Muscle of back (tissue), 11 donors: ENCODE data around the gene NTHL1. TPM values are rescaled to one million over a fixed set of nuclear protein-coding genes. Genes with fewer than 3 reads are reported as not detected.

Experiments used
- DNase-seq, 3 donors: peaks; one replicate each; pipeline versions ENCODE4 v3.0.0 to v3.0.0-alpha.2; 2013
- polyA plus RNA-seq, 10 donors: library from polyadenylated mRNA; unstranded; fragments of 120-200 nt; gene quantifications; one replicate each; pipeline ENCODE4 v1.2.1, GENCODE V29; 2013; ENCODE audit not compliant: insufficient read length in 10 of 10

NTHL1 gene
- polyA plus RNA-seq, 10 donors, result 7.4 to 16.9 (median 10.3) TPM

DNA sequence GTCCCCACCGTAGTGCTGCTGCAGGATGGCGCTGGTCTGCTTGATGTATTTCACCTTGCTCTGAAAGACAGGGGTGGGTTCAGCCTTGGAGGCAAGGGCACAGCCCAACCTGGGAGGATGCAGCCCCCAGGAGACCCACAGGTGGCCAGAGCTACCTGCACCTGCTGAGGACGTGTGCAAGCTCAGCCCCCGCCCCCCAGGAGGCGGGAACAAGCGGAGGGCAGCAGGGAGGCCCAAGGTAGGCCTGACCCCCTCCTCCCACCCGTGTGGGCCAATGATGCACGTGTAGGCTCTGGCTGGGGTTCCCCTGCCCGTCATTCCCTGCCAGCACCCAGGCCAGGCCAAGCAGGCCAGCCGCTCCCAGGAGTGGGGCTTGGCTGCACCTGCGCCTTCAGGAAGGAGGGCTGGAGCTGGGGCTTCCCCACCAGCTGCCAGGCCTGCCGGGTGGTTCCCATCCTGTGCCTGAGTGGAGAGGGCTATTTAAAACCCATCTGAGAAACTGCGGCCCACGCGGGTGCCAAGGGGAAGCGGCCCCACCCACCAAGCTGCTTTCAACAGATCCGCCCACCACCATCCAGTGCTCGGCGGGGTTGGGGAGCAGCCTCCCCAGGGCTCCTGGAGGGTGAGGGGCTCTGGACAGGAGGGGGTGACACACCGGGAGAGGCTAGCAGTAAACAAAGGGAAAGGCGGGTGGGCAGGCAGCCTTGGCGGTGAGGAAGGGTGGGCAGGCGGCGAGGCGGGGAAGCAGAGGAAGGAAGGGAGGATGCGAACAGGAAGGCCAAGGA lies 3.8 kb downstream of the NTHL1 start:
- peak in 1 of 3 donors; percentile 46 for DNase-seq

GRCh38 chr16:2042986-2043666 lies 4.5 kb downstream of the NTHL1 start:
- no peak for DNase-seq

GRCh38 chr16:2042171-2042985 lies 5.3 kb downstream of the NTHL1 start:
- DNase-seq, result no peak

GRCh38 chr16:2040787-2041522 lies 6.7 kb downstream of the NTHL1 start:
- peak; percentile 54 to 91 (median 73) for DNase-seq

DNA sequence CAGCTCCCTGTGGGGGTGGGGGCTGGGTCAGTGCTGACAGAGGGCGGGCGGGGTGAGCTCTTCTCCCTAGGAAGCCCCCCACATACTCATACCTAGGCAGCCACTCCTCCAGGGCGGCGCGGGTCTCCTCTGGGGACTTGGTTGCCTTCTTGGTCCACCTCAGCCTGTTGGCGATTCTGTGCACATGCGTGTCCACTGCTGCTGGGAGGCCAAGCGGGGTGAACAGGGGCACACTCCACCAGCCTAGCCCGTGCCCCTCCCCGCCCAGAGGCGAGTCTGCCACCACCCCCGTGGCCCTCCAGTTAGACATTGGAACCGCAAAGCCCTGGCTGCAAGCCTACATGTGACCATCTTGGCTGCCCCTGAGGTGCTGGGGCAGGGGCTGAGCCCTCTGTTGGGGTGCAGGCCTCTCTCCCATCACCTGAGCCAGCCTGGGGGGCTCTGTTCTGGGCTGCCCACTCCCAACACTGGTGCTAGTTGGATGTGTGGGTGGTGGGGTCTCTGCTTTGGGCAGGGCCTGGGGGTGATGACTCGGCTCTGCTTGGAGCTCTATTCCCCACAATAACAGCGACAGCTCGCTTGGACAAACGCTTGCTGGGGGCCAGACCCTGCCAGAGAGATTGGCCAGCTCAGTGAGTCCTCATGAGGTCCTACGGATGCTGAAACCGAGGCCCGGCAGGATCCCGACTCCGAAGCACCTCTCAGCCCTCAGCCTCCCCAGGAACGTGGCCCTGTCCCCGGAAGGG lies 7.4 kb downstream of the NTHL1 start:
- peak in 1 of 3 donors; percentile 57 for DNase-seq

DNA sequence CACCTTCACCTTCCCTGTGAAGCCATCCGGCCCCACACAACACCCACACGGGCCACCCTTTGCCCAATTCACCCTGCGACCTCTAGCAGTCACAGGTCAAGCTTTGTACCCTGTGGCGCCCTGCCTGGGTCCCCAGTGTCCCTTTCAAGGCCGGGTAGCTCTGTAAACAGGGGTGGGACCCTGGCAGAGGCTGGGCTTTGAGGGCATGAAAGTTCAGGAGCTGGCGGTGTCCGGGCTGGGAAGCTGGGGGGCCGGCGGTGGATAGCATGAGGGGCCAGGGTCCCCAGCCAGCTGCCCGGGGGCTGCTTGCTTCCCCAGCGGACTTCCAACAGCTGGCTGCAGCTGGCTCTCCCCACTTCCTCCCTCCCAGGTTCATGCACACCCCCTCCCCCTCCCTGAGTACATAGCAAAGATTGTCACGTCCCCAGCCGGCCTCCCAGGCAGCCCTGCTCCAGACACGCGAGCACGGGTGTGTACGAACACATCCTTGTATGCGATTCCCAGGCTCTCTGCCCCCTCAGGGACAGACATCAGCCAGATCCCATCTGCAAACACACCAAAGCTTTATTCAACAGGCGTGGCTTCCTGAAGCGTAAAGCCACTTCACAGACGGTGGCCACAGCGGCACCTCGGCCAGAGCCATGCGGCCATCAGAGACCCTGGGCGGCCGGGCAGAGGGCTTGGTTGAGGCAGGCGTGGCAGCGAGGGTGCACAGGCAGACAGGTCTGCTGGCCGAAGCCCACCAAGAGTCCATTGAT lies 8.2 kb downstream of the NTHL1 start:
- DNase-seq, result peak; percentile 68 to 94 (median 76)

- DNase-seq, result peak in 2 of 3 donors; percentile 69 to 91
Observed at GRCh38 chr16:2038382-2039231, 9.0 kb downstream of the NTHL1 start.

- peak in 2 of 3 donors; percentile 46 to 64 for DNase-seq
Observed at GRCh38 chr16:2037647-2038381, 9.8 kb downstream of the NTHL1 start.

GRCh38 chr16:2037115-2037514 lies 10.5 kb downstream of the NTHL1 start:
- no peak for DNase-seq

GRCh38 chr16:2036200-2036966 lies 11.3 kb downstream of the NTHL1 start:
- DNase-seq, result no peak

DNA sequence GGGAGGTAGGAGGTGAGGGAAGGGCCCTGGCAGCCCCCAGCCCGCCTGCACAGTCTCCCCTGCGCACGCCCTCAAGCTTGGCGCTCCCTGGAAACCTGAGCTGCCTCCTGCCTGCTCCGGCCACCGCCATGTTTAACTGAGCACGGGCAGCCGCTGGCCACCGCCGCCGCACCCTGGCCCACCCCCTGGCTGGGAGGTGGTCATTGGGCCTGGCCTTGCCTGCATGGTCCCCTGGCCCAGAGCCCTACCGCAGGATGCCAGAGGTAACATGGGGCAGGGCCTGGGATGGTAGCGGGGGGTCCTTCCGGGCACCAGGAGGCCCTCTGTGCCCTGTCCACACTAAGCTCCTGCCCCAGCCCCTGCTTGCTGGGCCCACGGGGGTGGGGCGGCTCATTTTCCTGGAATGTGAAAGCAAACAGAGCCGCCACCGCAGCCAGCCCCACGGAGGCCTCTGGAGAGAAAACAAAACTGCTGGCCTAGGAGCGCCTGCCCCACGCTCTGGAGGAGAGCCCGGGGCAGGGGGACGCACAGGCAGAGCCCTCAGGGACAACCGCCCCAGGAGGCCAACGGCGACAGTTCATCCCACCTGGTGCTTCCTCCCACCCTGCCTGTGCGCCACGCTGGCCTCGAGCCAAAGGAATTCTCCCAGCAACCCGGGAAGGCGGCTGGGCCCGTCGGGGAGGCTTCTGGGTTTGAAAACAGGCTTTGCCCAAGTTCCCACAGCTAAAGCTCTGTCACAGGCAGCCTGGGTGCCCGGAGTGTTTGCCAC lies 12.0 kb downstream of the NTHL1 start:
- DNase-seq, result peak in 1 of 3 donors; percentile 79

DNA sequence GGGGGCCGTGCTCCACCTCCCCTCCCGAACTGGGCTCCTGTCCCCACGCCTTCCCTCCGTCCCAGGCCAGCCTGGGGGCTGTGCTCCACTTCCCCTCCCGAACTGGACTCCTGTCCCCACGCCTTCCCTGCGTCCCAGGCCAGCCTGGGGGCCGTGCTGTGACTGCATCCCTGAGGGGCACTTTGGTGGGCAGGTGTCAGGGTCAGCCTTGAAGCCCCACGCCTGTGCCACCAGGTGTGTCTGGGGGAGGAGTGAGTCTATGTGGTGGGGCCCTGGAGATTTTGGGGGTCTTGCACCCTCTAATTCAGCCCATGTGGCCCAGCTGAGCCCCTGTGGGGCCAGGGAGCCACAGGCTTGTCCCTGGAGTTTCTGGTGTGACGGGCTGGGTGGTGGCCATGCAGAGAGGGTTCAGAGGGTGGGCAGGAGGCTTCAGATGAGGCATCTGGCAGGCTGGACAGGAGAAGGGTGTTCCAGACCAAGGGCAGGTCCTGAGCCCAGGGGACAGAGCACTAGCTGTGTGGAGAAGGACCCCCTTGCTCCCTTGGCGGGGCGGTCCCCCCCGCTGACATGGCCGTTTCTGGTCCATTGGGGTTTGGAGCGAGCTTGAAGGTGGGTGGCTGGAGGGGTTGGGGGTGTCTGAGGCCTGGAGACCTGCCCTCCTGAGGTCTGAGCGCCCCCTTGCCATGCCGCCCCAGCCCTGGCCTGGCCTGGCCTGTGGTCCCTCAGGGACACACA lies 12.8 kb downstream of the NTHL1 start:
- peak in 1 of 3 donors; percentile 45 for DNase-seq

DNA sequence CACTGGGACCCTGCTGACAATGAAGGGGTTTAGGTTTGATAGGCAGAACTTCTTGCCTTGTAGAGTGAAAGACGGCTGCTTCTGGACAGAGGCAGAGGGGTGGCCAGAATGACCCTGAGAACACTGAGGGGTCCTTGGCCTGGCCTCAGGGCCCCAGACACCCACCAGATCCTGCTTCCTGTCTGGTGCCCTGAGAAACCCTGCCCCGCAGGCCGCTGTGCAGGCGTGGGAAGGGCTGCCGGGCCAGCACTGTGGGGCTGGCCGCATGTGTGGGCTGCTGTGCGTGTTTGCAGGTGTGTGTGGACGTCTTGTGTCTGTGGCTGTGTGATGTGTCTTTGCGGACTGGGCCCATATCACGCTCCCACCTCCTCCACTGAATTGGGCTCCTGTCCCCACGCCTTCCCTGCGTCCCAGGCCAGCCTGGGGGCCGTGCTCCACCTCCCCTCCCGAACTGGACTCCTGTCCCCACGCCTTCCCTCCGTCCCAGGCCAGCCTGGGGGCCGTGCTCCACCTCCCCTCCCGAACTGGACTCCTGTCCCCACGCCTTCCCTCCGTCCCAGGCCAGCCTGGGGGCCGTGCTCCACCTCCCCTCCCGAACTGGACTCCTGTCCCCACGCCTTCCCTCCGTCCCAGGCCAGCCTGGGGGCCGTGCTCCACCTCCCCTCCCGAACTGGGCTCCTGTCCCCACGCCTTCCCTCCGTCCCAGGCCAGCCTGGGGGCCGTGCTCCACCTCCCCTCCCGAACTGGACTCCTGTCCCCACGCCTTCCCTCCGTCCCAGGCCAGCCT lies 13.5 kb downstream of the NTHL1 start:
- peak in 1 of 3 donors; percentile 80 for DNase-seq

- peak in 1 of 3 donors; percentile 89 for DNase-seq
Observed at GRCh38 chr16:2033057-2033908, 14.4 kb downstream of the NTHL1 start.
